ENCODE measurements around the gene PARVB.

The PARVB gene

DNA sequence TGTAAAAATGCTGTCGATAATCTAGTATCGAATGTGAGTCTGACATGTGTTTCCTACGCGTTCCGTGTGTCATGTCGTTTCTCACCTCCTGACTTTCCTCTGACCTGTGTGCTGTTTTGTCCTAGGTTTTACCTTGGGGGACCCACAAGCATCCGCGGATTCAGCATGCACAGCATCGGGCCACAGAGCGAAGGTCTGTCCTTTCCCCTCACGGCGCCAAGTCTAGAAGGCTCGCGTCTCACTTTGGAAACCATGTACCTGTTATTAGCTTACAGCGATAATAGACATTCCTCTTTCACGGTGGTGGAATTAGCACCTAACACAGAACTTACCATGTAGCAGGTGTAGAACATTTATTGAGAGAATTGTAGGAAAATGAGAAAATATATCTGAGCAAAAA is 40.3 kb upstream of the PARVB start:
- no peak for DNase-seq (ENCODE audit: low read depth)
- TF ChIP-seq, protein P1, sequence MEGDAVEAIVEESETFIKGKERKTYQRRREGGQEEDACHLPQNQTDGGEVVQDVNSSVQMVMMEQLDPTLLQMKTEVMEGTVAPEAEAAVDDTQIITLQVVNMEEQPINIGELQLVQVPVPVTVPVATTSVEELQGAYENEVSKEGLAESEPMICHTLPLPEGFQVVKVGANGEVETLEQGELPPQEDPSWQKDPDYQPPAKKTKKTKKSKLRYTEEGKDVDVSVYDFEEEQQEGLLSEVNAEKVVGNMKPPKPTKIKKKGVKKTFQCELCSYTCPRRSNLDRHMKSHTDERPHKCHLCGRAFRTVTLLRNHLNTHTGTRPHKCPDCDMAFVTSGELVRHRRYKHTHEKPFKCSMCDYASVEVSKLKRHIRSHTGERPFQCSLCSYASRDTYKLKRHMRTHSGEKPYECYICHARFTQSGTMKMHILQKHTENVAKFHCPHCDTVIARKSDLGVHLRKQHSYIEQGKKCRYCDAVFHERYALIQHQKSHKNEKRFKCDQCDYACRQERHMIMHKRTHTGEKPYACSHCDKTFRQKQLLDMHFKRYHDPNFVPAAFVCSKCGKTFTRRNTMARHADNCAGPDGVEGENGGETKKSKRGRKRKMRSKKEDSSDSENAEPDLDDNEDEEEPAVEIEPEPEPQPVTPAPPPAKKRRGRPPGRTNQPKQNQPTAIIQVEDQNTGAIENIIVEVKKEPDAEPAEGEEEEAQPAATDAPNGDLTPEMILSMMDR (IDR thresholded peaks at IDR 0.05; ENCODE audit: control insufficient read depth, insufficient read depth, low read depth, low read length, missing control alignments): no peak
- H3K4me3 ChIP-seq (ENCODE audit: control insufficient read depth, low read depth, low read length): no peak overlapping the region

DNA sequence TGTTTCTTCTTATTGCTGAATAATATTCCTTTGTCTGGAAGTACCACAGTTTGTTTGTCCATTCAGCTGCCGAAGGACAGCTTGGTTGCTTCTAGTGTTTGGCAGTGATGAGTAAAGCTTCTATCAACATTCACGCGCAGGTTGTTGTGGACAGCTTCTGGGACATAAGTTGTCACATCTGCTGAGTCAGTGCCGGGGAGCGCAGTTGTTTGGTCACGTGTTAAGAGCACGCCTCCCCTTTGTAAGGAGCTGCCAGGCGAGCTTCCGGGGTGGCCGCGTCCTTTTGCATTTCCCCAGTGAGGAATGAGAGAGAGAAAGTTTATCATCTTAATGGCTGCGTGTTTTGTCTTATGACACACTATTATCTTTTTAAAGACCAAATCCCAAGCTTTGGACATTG is 38.6 kb upstream of the PARVB start:
- no peak overlapping the region for H3K4me3 ChIP-seq (ENCODE audit: control insufficient read depth, low read depth, low read length)
- TF ChIP-seq, protein P1 (IDR thresholded peaks at IDR 0.05; ENCODE audit: control insufficient read depth, insufficient read depth, low read depth, low read length, missing control alignments): no peak
- DNase-seq (ENCODE audit: low read depth): no peak

DNA sequence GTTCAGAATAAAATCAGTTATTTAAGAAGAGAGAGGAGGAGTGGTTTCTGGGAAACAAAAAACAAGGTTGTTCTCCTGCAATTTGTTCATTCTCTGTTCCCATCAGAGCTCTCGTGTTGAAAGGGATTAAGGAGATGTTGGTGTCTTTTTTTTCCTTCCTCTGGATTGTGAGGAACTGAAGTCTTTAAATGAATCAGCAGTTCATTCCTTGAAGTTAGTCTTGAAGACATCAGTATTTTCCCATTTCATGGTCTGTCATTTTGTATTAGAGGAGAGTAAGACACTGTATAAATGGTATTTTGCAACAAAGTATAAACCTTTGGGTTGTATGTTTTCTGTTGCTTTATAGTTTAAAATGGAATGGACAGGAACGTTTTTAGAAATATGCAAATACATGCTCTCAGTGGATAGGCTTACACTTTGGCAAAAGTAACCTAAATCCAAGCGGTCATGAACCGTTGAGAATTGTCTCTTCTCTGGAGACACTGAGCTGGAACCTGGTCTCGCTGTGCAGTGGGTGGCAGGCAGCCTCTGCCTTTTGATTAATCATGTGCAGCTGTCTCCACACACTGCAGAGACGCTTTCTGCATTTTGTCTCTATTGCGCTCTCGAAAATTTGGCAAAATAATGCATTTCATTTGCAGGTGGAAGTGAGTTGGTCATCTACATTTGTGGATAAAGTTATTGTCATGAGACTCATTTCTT is 35.8 kb upstream of the PARVB start:
- TF ChIP-seq, protein P1 (IDR thresholded peaks at IDR 0.05; ENCODE audit: control insufficient read depth, insufficient read depth, low read depth, low read length, missing control alignments): no peak
- no peak for DNase-seq (ENCODE audit: low read depth)
- no peak overlapping the region for H3K4me3 ChIP-seq (ENCODE audit: control insufficient read depth, low read depth, low read length)

DNA sequence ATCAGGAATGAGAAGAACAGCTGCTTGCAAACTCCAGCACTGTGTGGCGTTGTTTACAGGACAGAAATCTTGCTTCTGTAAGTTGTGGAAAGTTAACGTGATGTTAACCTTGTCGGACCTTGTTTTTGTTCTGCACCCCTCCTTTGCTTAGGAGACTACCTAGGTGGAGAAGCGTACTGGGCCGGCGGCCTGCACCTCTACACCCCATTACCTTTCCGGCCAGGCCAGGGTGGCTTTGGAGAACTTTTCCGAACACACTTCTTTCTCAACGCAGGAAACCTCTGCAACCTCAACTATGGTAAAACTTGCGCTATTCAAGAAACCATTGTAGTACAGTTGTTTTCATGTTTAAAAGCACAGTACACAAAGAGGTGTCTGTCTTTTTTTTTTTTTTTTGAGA is 35.1 kb upstream of the PARVB start:
- H3K4me3 ChIP-seq (ENCODE audit: control insufficient read depth, low read depth, low read length): no peak overlapping the region
- TF ChIP-seq, protein P1 (IDR thresholded peaks at IDR 0.05; ENCODE audit: control insufficient read depth, insufficient read depth, low read depth, low read length, missing control alignments): no peak
- no peak for DNase-seq (ENCODE audit: low read depth)

DNA sequence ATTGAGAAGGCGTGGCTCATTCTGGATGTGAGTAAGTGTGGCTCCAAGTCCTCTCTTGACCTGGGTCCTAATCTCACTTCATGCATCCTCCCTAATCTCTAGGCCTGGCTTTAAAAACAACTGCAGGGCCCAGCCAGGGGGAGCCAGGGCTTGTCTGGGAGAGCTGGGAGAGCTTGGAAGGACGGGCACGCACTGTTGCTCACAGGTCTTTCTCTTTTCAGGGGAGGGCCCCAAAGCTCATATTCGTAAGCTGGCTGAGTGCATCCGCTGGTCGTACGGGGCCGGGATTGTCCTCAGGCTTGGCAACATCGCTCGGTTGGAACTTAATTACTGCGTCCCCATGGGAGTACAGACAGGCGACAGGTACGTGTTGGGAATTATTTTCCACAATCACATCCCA is 34.1 kb upstream of the PARVB start:
- TF ChIP-seq, protein P1 (IDR thresholded peaks at IDR 0.05; ENCODE audit: control insufficient read depth, insufficient read depth, low read depth, low read length, missing control alignments): no peak
- no peak overlapping the region for H3K4me3 ChIP-seq (ENCODE audit: control insufficient read depth, low read depth, low read length)
- no peak for DNase-seq (ENCODE audit: low read depth)

DNA sequence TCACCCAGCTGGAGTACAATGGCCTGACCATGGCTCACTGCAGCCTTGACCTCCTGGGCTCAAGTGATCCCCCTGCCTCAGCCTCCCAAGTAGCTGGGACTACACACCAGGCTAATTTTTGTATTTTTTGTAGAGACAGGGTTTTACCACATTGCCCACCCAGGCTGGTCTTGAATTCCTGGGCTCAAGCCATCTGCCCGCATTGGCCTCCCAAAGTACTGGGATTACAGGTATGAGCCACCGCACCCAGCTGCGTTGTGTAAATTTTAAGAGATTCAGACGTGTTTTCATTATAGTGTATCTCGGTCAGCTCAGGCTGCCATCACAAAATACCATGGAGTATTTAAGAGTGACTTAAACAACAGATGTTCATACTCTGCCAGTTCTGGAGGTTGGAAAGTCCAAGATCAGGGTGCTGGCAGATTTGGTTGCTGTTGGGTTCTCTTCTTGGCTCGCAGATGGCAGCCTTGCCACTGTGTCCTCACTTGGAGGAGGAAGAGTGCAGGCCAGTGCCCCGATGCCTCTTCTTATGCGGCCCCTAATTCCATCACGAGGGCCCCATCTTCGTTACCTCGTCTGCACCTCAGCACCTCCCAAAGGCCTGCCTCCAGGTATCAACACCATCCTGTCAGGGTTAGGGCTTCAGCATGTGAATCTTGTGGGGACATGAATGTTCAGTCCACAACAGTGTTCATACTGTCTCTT is 32.6 kb upstream of the PARVB start:
- TF ChIP-seq, protein P1 (IDR thresholded peaks at IDR 0.05; ENCODE audit: control insufficient read depth, insufficient read depth, low read depth, low read length, missing control alignments): no peak
- no peak overlapping the region for H3K4me3 ChIP-seq (ENCODE audit: control insufficient read depth, low read depth, low read length)
- DNase-seq (ENCODE audit: low read depth): no peak
